COLO668 (cell line): ENCODE results near the gene TPM3.
"Not testable (repeated sequence)": the region's sequence is repeated elsewhere in the genome, so short reads cannot be mapped to it uniquely, and the experiment has no call there.

ENCODE experiments used
- DNase-seq: peaks from one replicate; lab custom pipeline; 2025; ENCODE audit not compliant: unreplicated experiment; lab: John Stamatoyannopoulos, UW

Gene TPM3

GRCh38 chr1:154206196-154206595, 14.3 kb upstream of the TPM3 start, which contains the start of gene CFAP141:
TSS of gene CFAP141 (minus strand) at chr1:154206333. CDS start at chr1:154206307, 26 bp downstream.
- peak; percentile 19 for DNase-seq

GRCh38 chr1:154205778-154206177, 13.9 kb upstream of the TPM3 start:
- DNase-seq, result not testable (repeated sequence)

DNA sequence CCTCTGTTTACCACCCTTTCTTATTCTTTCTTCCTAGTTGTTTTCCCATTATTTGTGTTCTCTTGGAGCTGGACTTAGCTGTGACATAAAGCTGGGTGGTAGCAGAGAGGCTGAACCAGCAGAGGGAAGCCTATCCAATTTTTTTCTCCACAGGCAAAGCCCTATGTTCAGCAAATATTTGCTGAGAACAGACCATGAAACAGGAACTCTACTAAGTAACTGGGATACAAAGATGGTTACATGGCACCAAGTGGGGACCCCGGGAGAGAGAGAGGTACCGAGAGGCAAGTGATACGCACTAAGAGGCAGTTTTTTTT, 7.6 kb upstream of the TPM3 start:
- no peak for DNase-seq

GRCh38 chr1:154198756-154199562, 7.1 kb upstream of the TPM3 start:
- peak; percentile 34 for DNase-seq

GRCh38 chr1:154193821-154194220, 1.9 kb upstream of the TPM3 start:
- peak; percentile 59 for DNase-seq

- no peak for DNase-seq
Observed at GRCh38 chr1:154192476-154192875, 576 bp upstream of the TPM3 start.

DNA sequence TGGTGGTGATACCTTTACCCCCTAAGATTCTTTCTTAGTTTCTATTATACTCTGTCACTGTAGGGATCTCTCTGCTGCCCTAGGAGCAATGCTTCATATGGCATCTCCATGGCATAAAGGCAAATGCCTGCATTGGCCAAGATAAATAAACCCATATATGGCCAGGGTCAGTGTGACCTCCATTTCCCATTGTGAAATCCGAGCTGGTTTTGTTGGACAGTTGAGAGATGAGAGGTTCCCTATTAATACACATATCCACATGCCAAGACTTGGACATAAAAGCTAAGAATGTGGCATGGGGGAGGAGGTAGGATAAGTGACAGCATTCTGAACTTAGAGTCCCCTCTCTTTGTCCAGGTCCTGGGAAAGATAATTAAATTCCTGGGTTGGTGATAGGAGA, 1.4 kb downstream of the TPM3 start:
- no peak for DNase-seq

- DNase-seq, result no peak
Observed at GRCh38 chr1:154186852-154187501, 4.9 kb downstream of the TPM3 start.

GRCh38 chr1:154186177-154186576, 5.7 kb downstream of the TPM3 start:
- peak; percentile 74 for DNase-seq

- peak; percentile 99 for DNase-seq
Observed at GRCh38 chr1:154183046-154183915, 8.6 kb downstream of the TPM3 start.

- peak; percentile 58 for DNase-seq
Observed at GRCh38 chr1:154182344-154183045, 9.4 kb downstream of the TPM3 start.

DNA sequence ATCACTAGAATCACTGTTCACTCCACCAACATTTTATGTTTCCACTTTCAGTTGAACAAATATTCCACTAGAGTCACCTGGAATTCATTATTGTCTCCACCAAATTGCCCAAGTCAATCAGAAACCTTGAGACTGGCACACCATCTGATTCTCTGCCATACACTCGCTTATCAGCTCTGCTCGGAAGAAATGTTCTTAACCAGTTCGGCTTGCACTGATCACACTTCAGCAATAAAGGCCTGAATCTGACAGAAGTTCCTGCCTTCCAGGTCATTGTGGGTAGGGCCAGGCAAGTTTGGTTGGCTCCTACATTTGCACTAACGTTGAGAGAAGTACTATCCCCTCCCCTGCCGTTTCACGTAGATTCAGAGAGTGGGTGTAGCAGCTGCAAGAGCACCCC, 10.0 kb downstream of the TPM3 start:
- DNase-seq, result no peak

DNA sequence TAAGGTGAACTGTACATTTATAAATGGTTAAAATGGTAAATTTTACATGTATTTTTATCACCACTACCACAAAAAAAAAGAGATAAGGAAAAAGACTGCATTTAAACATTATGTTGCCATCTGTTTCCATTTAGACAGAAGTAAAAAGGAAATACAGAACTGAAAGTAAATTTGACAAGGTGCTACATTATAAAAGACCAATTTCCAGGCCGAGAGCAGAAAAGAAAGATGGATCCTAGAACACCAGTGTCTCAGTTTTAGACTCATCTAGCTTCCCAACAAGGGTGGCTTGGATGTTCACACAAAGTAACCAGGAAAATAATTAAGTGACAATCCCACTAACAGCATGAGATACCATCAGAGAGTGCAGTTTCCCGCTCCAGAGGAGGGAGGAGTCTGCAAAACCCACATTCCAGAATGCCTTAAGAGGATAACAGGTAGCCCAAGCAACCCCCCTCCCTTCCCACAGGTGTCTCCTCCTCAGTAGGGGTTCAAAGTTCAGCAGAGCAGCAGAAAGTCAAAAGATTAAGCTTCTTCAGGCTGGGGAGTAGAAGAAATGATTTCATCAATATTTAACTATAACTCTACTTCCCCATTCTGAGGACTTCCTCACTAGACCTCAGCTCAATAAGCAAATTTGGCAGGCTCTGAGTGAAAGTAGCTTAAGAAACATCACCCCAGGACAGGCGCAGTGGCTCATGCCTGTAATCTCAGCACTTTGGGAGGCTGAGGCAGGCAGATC, 11.8 kb downstream of the TPM3 start:
- DNase-seq, result no peak

DNA sequence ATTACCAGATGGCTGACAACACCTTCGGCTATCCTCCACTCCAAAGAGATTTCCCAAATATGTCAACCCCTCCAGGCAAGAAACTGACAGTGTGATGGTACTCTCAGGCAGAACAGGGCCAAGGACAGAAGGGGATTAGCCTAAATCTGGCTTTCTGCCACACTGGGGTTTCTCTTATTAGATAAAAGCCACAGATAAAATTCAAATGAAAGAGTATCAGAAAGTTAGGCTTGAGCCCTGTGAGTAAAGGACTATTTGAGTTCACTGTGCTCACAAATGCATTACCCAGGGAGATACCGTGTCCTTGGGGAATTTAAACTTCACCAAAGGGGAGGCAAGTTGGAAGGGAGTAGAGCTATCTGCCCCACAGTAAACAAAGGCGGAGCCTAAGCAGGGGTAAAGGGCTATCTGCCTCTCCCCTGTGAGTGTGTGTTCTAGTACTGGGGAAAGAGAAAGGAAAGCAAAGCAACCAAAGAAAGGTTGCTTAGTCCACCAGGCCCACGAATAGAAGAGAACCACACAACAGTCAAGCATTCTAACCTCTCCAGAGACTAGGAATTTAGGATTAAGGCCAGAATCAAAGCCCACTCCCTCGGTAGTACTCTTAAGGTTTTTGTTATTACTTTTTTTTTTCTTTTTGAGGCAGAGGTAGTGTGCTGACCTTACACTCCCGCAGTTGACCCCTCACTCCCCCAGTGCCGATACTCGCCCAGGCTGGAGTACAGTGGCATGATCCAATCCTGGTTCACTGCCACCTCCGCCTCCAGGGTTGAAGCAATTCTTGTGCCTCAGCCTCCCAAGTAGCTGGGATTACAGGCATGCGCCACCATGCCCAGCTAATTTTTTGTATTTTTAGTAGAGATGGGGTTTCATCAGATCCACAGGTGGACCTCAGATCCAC, 12.7 kb downstream of the TPM3 start:
- DNase-seq, result no peak

- no peak for DNase-seq
Observed at GRCh38 chr1:154178013-154178412, 13.9 kb downstream of the TPM3 start.

- no peak for DNase-seq
Observed at GRCh38 chr1:154176337-154176736, 15.6 kb downstream of the TPM3 start.

GRCh38 chr1:154174654-154175053, 17.2 kb downstream of the TPM3 start:
- DNase-seq, result no peak

DNA sequence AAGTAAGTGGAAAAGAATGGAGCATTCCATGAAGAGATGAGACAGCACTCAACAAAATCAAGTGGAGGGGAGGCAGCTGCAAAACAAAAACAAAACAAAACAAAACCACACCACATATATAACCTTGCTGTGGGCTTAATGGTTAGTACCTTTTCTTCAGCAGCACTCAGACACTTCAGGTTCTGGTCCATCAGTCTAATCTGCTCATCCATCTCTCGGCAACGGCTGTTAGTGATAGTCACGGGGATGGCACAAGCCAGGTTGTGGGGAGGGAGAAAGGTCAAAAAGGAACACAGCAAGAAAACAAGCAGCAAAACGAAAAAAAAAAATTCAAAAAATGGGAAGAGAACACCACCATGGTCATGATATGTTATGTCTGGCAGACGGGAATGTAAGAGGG, 20.0 kb downstream of the TPM3 start:
- no peak for DNase-seq

DNA sequence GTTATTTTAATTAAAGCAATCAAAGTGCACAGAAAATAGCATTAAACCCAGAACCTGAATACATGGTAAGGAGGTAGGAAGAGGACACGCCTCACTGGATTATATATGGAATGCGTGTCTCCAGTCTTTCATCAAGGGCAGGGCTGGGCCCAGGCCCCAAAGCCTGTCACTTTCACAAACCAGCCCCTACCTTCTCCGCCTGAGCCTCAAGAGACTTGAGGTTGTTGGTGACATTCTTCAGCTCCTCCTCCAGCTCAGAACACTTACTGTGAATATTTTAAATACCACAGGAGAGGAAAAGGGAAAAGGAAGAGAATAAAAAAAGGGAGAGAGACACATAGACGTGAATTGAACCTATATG, 20.7 kb downstream of the TPM3 start:
- no peak for DNase-seq
